ENCODE data around the gene TRAPPC4.
A peak's percentile ranks its signal among the peaks of the same experiment; 100 is the strongest.

TRAPPC4 gene

DNA sequence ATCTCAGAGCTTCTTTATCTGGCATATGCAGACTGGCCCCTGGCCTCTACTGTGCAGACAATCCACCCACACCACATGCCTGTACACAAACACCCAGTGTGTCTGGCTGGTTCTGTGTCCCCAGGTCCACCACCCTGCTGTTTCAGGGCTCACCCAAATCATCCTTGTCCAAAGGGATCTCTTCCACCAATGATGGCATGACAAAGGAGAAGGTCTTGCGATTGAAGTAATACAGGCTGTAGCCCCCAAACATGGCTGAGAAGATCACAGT lies 10.4 kb downstream of the TRAPPC4 start:
- no peak for TF ChIP-seq TAF1 (IDR thresholded peaks at IDR 0.05; ENCODE audit: borderline replicate concordance, insufficient read depth, low read length)

DNA sequence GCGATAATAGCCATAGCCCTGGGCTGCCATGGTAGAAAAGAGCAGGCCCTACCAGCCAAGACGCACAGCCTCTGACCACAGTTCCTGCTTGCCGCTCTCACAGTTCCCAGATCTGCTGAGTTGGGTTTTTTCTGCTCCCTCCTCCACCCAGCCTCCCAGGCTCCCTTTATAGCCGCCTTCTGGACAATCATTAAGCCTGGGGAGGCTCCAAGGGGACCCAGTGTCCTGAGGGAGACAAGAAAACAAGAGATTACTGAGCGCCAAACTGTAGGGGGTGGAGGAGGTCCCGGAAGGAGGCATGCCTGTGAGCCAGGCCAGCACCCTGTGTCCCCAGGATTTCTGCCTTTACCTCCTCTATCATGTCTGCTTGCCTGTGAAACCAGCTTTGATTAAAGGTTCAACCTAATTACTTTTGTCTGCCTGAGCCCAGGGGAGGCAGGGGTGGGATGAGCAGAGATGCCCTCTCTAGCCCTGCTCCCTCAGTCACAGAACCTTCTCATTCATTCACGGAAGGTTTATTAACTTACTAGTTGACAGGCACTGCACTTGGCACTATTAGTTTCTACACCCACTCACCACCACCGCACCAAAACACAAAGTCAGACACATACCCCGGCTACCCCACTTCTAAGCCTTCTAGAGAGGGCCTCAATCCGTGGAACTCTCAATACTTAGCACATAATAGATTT lies 10.9 kb downstream of the TRAPPC4 start:
- no peak for TF ChIP-seq TAF1 (IDR thresholded peaks at IDR 0.05; ENCODE audit: borderline replicate concordance, insufficient read depth, low read length)
- TF ChIP-seq, protein P1, sequence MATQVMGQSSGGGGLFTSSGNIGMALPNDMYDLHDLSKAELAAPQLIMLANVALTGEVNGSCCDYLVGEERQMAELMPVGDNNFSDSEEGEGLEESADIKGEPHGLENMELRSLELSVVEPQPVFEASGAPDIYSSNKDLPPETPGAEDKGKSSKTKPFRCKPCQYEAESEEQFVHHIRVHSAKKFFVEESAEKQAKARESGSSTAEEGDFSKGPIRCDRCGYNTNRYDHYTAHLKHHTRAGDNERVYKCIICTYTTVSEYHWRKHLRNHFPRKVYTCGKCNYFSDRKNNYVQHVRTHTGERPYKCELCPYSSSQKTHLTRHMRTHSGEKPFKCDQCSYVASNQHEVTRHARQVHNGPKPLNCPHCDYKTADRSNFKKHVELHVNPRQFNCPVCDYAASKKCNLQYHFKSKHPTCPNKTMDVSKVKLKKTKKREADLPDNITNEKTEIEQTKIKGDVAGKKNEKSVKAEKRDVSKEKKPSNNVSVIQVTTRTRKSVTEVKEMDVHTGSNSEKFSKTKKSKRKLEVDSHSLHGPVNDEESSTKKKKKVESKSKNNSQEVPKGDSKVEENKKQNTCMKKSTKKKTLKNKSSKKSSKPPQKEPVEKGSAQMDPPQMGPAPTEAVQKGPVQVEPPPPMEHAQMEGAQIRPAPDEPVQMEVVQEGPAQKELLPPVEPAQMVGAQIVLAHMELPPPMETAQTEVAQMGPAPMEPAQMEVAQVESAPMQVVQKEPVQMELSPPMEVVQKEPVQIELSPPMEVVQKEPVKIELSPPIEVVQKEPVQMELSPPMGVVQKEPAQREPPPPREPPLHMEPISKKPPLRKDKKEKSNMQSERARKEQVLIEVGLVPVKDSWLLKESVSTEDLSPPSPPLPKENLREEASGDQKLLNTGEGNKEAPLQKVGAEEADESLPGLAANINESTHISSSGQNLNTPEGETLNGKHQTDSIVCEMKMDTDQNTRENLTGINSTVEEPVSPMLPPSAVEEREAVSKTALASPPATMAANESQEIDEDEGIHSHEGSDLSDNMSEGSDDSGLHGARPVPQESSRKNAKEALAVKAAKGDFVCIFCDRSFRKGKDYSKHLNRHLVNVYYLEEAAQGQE (IDR thresholded peaks at IDR 0.05; ENCODE audit: insufficient read depth in 1 of 2, low read depth in 2 of 2, low read length in 2 of 2), result no peak
- TF ChIP-seq SIN3A (IDR thresholded peaks at IDR 0.05; ENCODE audit: borderline replicate concordance, insufficient read depth, low read length), result no peak
- TF ChIP-seq POLR2AphosphoS5 (IDR thresholded peaks at IDR 0.05; ENCODE audit: low read depth, low read length), result no peak
- TF ChIP-seq FOXP2 (optimal IDR thresholded peaks at IDR 0.05; ENCODE audit: borderline replicate concordance, extremely low read depth, extremely low read length, insufficient read depth), result no peak

DNA sequence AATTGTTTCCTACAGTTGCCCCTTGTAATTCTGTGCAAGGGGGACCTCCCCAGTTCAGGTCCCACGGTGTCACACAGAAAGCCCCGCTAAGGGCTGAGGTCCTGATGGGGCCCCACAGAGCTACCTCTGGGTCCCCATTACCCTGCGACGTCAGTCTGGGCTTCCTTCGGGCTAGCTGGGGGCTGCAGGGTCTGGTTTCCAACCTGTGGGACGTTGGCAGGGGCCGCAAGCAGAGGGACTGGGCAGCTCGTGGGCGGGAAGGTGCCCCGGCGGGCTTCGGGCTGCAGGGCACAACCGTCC lies 11.4 kb downstream of the TRAPPC4 start:
- TF ChIP-seq POLR2AphosphoS5 (IDR thresholded peaks at IDR 0.05; ENCODE audit: low read depth, low read length), result no peak
- TF ChIP-seq FOXP2 (optimal IDR thresholded peaks at IDR 0.05; ENCODE audit: borderline replicate concordance, extremely low read depth, extremely low read length, insufficient read depth), result no peak
- no peak for TF ChIP-seq SIN3A (IDR thresholded peaks at IDR 0.05; ENCODE audit: borderline replicate concordance, insufficient read depth, low read length)
- no peak for TF ChIP-seq TAF1 (IDR thresholded peaks at IDR 0.05; ENCODE audit: borderline replicate concordance, insufficient read depth, low read length)
- TF ChIP-seq, protein P1 (IDR thresholded peaks at IDR 0.05; ENCODE audit: insufficient read depth in 1 of 2, low read depth in 2 of 2, low read length in 2 of 2), result no peak

DNA sequence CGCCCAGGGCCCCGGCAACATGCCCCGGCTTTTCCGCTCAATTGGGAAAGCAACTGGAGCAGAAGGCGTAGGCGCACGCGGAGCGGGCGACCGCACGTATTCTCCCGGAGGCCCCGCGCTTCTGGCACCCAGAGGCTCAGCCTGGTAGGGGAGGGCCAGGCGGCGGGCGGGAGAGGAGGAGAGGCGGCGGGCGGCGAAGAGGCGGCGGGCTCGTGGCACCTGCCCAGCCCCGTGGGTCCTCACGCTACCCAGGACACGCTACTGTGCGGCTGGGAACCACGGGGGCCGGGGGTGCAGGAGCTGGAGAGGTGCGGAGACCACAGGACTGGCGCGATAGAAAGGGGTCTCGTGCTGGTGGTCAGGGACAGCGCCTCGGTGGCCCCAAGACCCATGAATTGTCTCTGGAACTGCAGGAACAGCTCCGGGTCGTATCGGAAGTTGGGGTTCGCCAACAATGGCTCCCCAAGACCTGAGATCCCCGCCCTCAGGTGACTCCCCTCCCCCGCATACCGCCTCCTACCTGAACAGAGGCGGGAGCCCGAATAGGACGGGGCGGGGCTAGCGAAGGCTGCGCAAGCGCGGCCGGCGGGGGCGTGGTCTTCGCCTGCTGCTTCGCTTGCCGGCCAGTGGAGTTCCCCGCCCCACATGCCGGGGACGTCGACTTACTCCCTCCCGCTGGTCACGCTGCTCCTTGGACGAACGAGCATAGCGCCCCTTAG lies 11.9 kb downstream of the TRAPPC4 start, which contains the start of gene SLC37A4:
TSS of gene SLC37A4 (minus strand) at position 549 of the 719 bp plus-strand sequence.
- TF ChIP-seq SIN3A (IDR thresholded peaks at IDR 0.05; ENCODE audit: borderline replicate concordance, insufficient read depth, low read length) (no peak), TAF1 (IDR thresholded peaks at IDR 0.05; ENCODE audit: borderline replicate concordance, insufficient read depth, low read length) (peak; percentile 35; the same call in 1 of the 2 replicates), POLR2AphosphoS5 (IDR thresholded peaks at IDR 0.05; ENCODE audit: low read depth, low read length) (peak; percentile 83), FOXP2 (optimal IDR thresholded peaks at IDR 0.05; ENCODE audit: borderline replicate concordance, extremely low read depth, extremely low read length, insufficient read depth) (peak; percentile 87)
- TF ChIP-seq, protein P1 (IDR thresholded peaks at IDR 0.05; ENCODE audit: insufficient read depth in 1 of 2, low read depth in 2 of 2, low read length in 2 of 2), result no peak

DNA sequence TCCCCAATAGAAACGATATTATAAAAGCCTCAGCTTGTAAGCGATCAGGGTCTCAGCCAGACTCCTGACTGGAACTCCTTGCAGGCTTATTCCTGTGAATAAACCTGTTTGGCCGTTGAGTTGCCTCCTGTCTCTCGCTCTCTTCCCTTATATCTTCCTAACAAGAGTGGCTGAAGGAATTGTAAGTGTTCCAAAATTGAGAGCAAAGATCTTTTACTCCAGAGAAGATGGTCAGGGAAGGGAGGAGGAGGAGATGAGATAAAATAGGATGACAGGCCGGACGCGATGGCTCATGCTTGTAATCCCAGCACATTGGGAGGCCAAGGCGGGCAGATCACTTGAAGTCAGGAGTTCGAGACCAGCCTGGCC lies 13.3 kb downstream of the TRAPPC4 start:
- no peak for TF ChIP-seq FOXP2 (optimal IDR thresholded peaks at IDR 0.05; ENCODE audit: borderline replicate concordance, extremely low read depth, extremely low read length, insufficient read depth)
- TF ChIP-seq TAF1 (IDR thresholded peaks at IDR 0.05; ENCODE audit: borderline replicate concordance, insufficient read depth, low read length), result no peak
- TF ChIP-seq SIN3A (IDR thresholded peaks at IDR 0.05; ENCODE audit: borderline replicate concordance, insufficient read depth, low read length), result no peak
- TF ChIP-seq, protein P1 (IDR thresholded peaks at IDR 0.05; ENCODE audit: insufficient read depth in 1 of 2, low read depth in 2 of 2, low read length in 2 of 2), result no peak
- no peak for TF ChIP-seq POLR2AphosphoS5 (IDR thresholded peaks at IDR 0.05; ENCODE audit: low read depth, low read length)

Measured in PFSK-1 (cell line).